ENCODE measurements around the gene HSPA8.
A peak's percentile ranks its signal among the peaks of the same experiment; 100 is the strongest.
"Not testable (repeated sequence)": the region's sequence is repeated elsewhere in the genome, so short reads cannot be mapped to it uniquely, and the experiment has no call there.

Gene HSPA8

DNA sequence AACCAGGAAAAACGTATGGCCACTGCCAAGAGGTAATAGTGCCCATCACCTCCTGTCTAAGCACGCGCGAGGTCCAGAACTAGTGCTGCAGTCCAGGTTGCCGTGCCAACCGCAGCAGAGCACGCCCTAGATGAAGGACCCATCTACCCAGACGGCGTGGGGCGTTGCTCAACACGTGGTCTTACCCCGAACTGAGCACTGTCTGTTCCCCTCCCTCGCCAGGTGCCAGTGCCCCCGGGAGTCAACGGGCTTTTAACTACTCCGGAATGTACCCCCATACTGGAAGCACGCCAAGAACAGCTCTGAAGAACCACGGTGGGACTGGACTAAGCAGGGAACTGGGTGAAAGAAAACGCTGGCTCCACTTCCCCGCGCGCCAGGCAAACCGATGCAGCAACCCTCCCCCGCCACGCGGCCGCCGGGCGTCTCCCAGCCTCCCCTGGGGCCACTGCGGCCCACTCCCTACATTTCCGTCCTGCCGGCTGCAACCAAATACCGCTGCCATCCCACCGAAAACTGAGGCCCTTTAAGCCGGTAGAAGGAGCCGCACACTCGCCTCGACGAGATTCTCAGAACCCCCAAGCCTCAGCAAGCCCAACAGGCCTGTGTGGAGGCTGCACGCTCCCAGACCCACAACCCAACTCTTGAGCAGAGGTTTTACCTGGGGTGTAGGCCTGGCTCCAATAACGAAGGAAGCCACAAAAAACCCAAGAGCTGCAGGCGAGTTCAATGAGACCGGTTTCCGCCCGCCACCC is at the start of gene HSPA8:
HSPA8 (minus strand) TSS at position 734 of the 755 bp plus-strand sequence. CDS start 812 bp downstream, outside the sequence.
- DNase-seq (ENCODE audit: low read depth), result peak; percentile 79

DNA sequence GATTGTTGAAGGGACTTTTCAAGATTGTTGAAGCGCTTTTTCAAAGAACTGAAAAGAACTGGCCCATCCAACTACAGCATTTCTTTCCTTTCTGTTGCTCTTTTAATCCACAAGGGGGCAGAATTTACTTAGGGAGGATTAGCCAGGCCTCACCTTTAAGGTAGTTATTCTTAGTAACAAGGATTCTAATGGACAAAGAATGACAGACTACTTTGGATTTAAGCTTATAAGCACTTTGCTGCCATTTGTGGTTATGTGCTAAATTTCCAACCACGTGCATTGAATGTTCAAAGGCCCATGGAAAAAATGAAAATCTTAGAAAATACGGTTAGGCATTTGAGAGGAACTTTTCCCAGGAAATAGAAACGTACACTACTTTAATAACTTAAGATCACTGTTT is 49.5 kb upstream of the HSPA8 start:
- DNase-seq (ENCODE audit: low read depth), result peak; percentile 62

DNA sequence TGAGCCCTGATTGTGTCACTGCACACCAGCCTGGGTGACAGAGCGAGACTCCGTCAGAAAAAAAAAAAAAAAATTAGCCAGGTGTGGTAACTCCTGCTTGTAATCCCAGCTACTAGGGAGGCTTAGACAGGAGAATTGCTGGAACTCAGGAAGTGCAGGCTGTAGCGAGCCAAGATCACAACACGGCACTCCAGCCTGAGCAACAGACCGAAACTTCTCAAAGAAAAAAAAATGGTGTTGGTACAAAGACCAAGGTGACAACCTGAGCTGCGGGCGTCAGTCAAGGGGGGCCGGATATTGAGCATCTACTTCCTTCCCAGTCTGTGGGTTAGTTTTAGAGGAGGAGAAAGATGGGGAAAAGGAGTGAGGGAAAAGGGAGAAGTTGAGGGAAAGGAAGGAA is 48.5 kb upstream of the HSPA8 start:
- DNase-seq (ENCODE audit: low read depth), result no peak

DNA sequence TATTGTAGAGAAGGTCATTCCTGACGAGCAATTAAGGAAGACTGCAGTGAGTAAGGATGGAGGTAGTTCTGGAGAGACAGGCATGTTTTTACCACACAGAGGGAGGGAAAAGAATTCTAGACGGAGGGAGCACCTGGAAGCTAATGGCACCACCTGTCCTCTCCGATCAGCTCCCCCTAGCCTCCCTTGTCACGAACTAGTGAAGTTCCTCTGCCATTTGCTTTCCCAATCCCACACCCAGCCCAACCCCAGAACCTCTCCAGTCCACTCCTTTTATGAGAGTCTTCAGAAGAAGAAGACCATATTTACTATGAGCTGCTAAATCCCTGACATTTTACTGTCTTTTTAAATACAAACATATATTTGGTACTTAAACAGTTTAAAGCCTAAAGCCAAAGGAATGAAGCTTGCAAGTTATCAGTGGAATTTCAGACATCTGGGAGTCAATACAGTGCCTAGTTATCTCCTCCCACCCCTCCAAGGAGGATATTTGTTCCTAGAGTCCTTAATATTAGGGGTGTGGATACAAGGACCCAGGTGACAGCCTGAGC is 46.1 kb upstream of the HSPA8 start:
- no peak for DNase-seq (ENCODE audit: low read depth)

DNA sequence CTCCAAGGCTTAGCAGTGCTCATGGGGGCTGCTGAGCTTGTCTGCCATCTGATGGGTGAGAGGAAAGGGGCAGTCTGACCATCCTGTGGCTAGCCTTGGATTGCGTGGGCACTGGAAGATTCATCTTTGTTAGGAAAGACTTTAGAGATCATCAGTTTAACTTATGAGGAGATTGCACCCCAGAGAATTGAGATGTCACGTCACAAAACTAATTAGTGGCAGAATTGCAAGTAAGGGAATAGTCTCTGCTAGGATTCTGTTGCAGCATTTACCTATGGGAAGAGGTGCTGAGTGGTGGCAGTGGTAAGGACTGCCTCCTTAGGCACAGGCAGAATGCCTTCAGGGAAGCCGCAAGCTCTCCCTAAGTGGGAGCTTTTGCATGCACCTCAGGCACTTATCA is 42.8 kb upstream of the HSPA8 start:
- no peak for DNase-seq (ENCODE audit: low read depth)

DNA sequence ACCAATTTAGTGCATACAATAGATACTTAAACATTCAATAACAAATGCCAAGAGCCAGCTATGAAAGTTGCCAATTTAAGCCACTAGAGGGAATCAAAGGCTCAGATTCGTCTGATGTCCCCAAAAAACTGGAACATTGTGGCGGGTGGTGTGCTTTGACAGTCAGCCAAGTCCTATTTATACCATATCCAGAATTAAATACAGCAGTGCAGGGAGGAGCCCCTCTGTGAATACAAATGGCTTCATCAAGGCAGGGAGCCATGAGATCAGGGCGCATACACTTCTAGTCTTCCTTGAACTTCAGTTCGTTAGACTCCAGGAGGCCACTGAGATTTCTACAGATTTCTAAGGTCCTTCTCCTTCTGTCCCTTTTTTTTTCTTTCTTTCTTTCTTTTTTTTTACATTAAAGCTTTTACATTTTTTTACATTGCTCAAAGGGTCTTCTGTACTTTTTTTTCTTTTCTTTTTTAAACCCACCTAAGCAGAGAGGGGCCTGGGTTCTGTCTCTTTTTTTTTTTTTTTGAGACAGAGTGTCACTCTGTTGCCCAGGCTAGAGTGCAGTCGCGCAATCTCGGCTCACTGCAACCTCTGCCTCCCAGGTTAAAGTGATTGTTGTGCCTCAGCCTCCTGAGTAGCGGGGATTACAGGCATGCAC is 41.5 kb upstream of the HSPA8 start:
- DNase-seq (ENCODE audit: low read depth), result peak; percentile 57

DNA sequence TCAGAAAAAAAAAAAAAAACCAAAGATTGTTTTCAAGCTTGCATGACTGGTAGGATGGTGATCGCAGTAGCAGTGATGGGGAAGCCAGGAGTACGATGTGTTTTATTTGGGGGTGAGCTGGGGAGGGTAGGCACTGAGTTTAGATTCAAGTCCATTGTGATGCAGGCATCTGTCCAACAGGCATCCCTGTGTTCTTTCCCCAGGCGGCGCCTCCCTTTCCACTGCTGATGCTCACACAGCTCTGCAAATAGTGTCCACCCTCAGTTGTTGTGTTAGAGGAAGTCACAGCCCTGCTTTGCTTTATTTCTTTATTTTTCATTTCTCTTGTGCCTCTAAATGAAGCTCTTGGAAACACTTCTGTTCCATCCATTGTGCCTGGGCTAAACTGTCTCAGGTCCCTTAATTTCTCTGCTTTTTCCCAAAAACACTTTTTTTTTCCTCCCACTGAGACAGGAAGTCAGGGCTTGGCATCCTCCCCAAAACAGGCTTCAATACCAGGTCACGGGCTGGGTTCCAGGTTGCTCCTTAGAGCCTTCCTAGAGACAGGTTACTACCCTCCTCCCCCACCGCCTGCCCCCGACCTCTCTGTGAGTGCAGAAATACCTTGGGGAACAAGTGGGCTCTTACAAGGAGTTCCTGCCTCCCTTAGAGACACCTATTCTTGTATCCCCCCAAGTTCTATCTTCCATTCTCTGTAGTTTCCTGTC is 38.6 kb upstream of the HSPA8 start:
- peak; percentile 26 for DNase-seq (ENCODE audit: low read depth)

DNA sequence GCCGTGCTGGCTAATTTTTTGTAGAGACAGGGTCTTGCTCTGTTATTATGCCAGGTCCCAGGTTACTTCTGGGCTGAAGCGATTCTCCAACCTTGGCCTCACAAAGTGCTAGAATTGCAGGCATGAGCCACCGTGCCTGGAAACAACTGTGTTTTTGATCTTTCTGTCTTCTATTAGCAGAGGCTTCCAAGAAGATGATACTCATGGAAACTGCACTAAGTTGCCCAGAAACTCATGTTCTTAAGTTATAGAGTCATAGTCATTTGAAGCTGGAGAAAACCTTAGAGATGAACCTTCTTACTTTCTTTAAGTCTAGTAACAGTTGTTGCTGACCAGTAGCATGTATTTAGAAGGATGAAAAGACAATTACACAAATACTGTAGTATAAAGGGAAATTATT is 37.1 kb upstream of the HSPA8 start:
- no peak for DNase-seq (ENCODE audit: low read depth)

DNA sequence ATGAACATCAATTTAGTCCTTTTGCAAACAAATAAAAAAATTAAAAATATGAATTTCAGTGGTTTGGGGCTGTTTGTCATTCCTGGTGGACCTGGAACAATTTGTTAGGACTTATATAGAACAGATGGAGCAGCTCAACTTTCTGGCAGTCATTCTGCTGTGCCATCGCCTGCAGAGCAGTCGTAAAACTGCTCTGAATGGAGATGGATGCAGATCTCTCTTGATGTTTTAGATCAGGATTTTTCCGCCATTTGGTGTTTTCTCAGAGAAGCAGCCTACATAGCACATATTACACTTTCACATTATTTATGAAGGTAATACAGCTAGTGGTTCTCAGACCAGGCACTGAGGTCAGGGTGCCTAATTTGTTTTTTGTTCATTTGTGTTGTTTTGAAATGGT is 31.8 kb upstream of the HSPA8 start:
- DNase-seq (ENCODE audit: low read depth), result no peak

DNA sequence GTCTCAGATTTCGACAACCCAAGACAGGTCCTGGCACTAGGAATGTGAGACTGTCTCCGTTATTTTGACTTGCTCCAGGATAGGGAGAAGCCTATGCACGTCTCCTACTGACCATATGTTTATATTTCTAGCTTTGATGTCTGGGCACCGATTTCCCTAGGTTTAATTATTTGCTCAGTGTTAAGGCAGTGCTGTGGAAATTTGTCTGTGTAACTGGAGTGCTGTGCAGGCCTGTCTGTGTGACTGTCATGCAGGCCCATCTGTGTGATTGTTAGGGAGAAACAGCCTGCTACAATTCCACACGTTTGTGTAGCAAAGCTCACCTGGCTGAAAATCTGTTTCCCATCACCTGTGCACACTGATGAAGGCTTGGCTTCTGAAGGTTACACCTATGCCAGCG is 29.6 kb upstream of the HSPA8 start:
- no peak for DNase-seq (ENCODE audit: low read depth)

DNA sequence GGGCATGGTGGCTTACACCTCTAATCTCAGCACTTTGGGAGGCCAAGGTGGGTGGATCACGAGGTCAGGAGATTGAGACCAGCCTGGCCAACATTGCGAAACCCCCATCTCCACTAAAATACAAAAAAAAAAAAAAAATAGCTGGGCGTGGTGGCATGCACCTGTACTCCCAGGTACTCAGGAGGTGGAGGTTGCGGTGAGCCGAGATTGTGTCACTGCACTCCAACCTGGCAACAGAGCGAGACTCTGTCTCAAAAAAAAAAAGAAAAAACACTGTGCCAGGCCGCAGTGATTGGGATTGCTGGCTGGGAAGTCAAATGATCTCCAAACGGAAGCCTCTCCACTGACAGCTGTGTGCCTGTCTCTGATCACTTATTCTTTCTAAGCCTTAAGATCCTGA is 28.2 kb upstream of the HSPA8 start:
- DNase-seq (ENCODE audit: low read depth), result not testable (repeated sequence)

DNA sequence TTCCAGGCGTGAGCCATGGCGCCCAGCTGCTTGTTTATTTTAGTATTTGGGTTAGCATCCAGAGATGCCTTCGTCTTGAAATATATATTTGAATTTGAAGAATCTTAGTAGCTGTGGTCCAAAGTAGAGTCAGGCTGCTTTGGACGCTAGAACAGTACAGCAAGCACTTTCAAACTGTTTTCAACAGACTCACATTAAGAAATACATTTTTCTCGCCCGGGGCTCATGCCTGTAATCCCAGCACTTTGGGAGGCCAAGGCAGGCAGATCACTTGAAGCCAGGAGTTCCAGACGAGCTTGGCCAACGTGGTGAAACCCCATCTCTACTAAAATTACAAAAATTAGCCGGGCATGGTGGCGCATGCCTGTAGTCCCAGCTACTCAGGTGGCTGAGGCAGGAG is 27.0 kb upstream of the HSPA8 start:
- DNase-seq (ENCODE audit: low read depth), result not testable (repeated sequence)

DNA sequence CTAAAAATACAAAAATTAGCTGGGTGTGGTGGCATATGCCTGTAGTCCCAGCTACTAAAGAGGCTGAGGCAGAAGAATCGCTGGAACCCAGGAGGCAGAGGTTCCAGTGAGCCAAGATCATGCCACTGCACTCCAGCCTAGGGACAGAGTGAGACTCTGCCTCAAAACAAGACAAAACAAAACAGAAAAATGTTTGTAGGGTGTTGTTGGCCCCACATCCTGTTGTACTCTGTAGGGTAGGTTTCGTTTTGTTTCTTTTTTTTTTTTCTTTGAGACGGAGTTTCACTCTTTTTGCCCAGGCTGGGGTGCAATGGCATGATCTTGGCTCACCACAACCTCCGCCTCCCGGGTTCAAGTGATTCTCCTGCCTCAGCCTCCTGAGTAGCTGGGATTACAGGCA is 25.7 kb upstream of the HSPA8 start:
- not testable (repeated sequence) for DNase-seq (ENCODE audit: low read depth)

DNA sequence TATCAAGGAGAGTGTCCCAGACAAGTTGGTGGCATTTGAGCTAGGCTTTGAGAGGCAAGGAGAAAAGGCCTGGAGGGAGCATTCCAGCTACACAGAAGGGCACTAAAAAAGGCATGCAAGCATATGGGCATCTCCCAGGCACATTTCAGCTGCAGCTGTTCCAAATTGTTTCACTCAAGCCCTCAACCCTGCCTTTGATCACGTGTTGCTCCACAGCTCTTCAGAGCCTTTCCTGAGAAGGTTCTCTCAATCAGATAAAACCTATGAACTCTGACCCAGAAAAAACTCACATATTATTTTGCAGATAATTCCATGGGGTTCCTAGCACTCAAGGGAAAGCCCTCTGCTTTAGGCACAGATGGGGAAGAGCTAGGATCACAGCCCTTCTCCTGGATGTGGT is 24.4 kb upstream of the HSPA8 start:
- DNase-seq (ENCODE audit: low read depth), result no peak

DNA sequence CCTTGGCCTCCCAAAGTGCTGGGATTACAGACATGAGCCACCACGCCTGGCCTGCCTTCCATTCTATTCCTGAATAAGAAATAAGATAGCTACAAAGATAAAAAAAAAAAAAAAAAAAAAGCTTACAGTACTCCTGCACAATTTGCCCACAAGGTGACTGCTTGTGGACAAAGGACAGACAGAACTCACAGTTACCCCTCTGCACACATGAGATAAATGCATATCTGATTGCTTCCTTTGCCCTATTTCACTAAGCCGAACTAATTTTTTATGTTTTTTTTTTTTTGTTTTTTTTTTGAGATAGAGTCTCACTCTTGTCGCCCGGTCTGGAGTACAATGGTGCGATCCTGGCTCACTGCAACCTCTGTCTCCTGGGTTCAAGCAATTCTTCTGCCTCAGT is 23.6 kb upstream of the HSPA8 start:
- DNase-seq (ENCODE audit: low read depth), result no peak

DNA sequence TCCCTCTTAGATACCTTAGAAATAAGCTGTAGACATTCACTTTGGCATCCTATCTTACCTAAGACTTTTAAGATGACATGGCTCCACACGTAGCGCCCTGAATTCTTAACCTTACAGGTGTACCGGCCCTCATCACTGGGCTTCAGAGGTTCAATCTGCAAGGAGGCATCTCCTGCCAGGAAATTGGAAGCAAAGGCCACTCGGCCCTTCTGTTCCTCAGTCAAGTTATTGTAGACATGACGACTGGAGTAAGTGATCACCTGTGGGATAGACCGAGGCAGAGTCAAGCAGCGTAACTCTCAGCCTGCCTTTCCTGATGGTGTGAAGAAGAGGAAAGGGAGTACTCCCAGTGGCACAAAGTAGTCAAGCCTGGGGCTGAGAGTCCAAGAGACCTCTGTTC is 22.5 kb upstream of the HSPA8 start:
- no peak for DNase-seq (ENCODE audit: low read depth)

DNA sequence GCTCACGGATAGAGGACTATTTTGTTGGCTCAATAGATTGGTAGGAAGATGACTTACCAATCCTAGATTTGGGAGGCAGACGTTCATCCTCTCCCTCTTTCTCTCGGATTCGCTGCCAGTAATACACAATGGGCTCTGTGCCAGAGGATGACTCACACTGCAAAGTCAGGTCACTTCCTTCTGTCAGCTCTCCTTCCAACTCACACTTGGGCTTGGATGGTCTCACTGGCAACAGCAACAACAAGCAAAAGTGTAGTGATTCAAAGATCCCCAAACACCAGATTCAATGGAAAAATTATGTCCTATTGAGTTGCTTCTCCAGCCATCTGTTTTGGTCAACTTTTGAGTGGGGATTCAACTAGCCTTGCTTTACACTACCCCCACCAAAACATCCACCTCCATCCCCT is 21.7 kb upstream of the HSPA8 start:
- peak; percentile 99 for DNase-seq (ENCODE audit: low read depth)

DNA sequence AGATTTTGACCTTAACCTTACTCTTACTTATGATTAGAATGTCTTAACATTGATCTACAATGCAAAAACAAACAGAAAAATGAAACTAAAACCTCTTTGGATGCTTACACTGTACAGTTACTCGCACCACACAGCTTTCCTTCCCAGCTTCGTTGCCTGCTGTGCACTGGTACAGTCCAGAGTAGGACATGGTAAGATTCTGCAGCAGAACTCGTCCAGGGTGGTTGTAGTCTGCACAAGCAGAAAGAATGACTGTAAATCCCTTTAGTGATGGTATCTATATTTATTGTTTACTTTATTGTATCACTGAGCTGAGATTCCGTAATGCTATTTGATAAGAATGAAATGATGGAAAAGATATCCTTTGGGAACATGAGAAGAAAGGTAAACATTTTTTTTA is 21.0 kb upstream of the HSPA8 start:
- DNase-seq (ENCODE audit: low read depth), result no peak

DNA sequence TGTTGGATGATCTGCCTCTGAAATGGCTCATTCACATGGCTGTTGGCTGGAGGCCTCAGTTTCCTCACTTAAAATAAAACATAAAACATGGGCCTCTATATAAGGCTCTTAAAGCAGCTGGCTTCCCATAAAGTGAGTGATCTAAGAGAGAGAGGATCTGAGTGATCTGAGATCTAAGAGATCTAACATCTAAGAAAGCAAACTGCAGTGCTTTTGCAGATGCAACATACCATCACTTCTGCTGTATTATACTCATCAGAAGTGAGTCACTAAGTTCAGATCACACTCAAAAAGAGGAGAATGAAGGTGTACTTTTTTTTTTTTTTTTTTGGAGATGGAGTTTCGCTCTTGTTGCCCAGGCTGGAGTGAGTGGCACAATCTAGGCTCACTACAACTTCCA is 18.1 kb upstream of the HSPA8 start:
- DNase-seq (ENCODE audit: low read depth), result no peak

DNA sequence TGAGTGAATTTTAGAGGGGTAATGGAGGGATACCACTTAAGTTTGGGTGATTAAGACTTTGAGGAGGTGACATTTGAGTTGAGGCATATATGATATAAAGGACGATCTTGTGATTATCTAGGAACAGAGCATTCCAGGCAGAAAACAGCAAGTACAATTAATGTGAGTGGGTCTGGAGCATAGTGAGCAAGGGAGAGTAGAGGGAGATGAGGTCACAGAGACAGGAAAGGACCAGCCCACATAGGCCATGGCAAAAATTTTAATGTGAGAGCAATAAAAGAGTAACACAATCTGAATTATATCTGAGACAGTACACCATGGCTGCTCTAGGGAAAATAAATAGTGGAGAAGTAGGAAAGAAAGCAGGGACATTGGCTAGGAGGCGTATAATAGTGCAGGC is 14.5 kb upstream of the HSPA8 start:
- no peak for DNase-seq (ENCODE audit: low read depth)

DNA sequence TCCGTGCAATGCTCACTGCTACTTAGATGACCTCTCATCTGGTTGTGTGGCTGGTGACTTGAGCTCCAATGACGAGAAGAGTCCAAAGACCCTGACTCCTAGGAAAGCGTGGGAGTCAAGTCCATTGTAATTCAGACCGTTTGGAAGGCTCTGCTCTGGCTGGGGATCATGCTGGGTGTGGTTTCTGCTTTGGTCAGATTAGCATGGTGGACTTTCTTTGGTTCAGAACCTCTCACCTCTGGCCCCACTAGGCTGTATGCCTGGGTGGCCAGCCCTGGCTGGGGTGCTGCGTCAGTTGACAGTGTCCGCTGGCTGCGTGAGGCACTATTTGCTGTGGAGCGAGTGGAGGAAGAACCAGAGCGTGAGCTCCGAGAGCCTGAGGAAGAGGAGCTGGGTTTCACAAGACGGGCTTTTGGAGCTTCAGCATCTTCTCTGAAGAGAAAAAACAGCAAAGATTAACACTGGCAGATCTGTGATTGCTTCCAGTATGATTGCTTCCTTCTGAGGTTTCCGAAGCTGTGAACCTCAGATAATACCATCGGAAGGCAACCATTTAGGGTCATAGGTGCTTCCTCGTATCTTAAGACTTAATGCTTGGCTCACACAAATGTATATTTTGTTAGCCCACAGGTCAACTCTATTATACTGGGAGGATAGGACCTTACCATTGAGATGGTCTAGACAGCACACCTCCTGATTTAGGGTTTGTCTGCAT is 11.6 kb upstream of the HSPA8 start:
- DNase-seq (ENCODE audit: low read depth), result no peak

DNA sequence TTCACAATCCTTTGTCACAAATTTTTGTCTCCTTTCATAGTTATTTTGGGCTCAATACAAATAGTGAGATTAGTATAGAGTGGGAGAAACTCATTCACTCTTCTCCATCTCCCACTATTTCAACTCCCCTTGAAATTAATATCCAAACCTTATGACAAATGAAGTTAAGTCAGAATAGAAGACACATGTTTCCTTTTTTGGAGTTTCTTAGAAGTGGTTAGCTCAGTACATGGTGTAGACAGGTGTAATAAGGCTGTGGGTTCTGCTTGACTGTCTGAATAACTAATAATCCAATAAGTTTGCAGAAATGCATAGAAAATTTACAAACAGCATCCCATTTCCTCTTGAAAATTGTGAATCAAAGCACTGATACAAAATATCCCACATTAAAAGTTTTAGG is 10.8 kb upstream of the HSPA8 start:
- DNase-seq (ENCODE audit: low read depth), result no peak
